ENCODE measurements around the gene CGRRF1.

The CGRRF1 gene

GRCh38 chr14:54580933-54581332, 71.2 kb downstream of the CGRRF1 start:
- DNase-seq: no peak

- no peak for DNase-seq
Observed at GRCh38 chr14:54582334-54582733, 72.6 kb downstream of the CGRRF1 start.

GRCh38 chr14:54584097-54584496, 74.4 kb downstream of the CGRRF1 start:
- DNase-seq: no peak

GRCh38 chr14:54585214-54585613, 75.5 kb downstream of the CGRRF1 start:
- DNase-seq: no peak

All from stimulated activated naive CD4-positive, alpha-beta T cell treated with Interleukin-2 at 50 U/mL for 16 hours (primary cell).